Activated gamma-delta T cell treated with Interleukin-2 at 50 U/mL for 16 hours (primary cell): ENCODE results near the gene TGFBR3.
"Not testable (repeated sequence)": the region's sequence is repeated elsewhere in the genome, so short reads cannot be mapped to it uniquely, and the experiment has no call there.

Experiments used
- DNase-seq: peaks from one replicate; pipeline ENCODE4 v3.0.0-alpha.2; 2020

Gene TGFBR3

DNA sequence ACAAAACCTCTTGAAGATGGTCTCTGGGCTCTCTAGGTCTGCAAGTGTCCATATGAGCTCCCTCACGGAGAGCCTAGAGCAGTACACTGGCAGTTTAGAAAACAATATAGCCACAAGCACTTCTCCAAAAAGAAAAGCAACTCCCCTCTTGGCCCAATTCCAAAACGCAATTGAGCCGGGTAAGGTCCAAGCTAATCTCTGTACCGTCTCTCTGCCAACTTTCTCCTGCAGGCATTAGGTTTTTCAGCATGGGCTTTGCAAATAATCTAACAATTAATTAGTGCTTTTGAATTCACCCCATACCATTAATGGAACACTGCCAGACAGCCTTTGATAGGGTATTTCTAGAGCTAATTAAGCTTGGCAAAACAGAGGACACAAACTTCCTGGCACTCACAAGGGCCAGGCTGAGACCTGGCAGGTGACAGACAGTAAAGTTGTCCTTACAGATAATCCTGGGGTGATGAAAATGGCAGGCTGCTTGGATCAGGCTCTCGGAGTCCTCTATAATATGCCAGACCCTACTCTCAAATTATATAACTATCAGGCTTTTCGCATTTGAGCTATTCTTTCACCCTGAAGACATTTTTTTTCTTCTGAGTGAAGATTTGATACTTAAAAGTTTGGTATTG is 39.8 kb downstream of the TGFBR3 start:
- no peak for DNase-seq

DNA sequence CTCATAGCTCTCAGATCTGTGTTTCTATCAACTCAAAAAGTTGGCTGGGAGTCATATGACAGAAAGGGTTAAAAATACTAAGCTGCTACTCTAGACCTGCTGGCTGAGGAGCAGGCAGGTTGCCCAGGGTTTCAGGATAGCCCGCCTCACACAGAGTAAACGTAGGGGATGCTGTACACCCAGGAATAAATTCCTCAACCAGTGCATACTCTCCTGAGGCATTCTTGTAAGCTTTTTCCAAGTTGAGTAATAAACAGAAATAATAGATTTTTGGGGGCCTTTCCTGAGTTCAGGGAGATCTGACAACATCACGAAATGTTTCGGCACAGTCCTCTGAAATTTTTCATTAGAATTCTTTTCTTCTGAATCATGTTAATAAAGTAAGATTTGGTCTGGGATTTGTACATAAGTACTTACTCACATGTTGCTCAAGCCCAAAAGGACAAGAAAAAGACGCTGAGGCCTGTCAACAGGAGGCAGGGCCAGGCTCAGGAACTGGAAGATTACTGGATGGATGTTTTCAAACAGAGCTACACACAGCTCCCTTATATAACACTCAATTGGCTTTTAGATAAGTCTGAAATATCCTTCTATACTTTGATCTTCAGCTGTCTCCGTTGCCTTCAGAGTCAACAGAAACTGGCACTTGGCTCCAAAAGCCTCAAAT is 41.0 kb downstream of the TGFBR3 start:
- no peak for DNase-seq

DNA sequence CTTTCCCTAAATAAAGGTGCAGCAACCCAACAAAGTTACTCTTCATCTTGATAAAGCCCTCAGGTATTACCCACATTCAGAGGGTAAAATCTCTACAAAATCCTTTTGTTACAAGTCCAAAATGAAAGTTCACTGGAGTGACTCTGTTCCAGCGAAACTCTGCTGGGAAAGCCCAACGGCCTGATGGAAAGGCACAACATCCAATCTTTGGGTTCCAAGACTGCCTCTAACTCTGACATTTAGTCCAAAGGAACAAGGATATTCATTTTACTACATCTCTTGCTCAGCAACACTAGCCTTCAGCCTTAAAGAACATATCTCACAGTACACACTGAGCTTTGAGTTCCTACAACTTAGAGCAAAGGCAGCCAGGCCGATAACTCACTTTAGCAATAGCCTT is 42.1 kb downstream of the TGFBR3 start:
- DNase-seq = no peak

DNA sequence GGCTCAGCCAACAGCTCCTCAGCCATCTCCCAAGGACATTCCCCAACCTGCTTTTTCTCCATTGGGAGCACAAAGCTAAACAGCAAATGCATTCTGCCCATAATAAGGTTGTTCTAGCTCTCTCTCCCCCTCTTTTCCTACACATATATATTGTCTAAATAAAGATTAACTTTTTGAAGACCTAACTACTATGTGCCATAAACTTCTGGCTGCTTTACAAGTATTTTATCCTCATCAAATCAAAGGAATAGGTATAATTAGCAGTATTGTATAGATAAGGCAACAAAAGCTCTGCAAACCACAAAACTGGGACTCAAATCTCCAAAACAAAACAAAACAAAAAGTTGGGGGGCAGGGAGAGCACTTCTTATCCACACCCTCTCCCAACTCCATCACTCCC is 43.4 kb downstream of the TGFBR3 start:
- DNase-seq = no peak

GRCh38 chr1:91842056-91842455 is 43.9 kb downstream of the TGFBR3 start:
- no peak for DNase-seq

- not testable (repeated sequence) for DNase-seq
These were observed 45.7 kb downstream of the TGFBR3 start for GRCh38 chr1:91840276-91840675.

GRCh38 chr1:91836331-91837040 is 49.5 kb downstream of the TGFBR3 start:
- no peak for DNase-seq

- no peak for DNase-seq
These were observed 50.8 kb downstream of the TGFBR3 start for GRCh38 chr1:91835087-91835521.

DNA sequence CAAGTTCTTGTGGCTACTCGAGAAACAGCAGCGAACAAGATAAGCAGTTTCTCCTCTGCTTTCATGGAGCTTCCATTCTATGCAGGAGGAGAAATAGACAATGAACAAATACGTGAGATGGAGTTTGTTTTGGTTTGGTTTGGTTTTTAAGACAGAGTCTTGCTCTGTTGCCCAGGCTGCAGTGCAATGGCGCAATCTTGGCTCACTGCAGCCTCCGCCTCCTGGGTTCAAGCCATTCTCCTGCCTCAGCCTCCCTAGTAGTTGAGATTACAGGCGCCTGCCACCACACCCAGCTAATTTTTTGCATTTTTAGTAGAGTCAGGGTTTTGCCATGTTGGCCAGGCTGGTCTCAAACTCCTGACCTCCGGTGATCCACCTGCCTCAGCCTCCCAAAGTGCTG is 51.4 kb downstream of the TGFBR3 start:
- not testable (repeated sequence) for DNase-seq

DNA sequence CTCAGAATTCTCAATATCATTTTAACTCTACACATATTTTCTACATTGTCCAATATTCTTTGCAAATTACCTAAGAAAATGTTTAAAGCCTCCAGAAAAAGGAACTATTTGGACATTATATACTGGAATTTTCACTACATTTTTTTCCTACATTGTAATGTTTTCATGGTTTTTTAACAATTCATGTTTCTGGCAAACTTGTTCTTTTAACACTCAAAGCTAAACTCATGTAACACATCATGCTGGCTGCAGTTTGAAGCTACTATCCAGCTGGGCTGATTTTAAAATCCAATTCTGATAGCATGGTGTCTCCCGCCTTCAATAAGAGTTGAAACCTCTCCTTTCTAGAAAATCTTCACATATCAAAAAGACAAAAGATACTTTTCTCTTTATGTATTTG is 52.0 kb downstream of the TGFBR3 start:
- DNase-seq = no peak

- no peak for DNase-seq
These were observed 54.6 kb downstream of the TGFBR3 start for GRCh38 chr1:91831132-91831930.

DNA sequence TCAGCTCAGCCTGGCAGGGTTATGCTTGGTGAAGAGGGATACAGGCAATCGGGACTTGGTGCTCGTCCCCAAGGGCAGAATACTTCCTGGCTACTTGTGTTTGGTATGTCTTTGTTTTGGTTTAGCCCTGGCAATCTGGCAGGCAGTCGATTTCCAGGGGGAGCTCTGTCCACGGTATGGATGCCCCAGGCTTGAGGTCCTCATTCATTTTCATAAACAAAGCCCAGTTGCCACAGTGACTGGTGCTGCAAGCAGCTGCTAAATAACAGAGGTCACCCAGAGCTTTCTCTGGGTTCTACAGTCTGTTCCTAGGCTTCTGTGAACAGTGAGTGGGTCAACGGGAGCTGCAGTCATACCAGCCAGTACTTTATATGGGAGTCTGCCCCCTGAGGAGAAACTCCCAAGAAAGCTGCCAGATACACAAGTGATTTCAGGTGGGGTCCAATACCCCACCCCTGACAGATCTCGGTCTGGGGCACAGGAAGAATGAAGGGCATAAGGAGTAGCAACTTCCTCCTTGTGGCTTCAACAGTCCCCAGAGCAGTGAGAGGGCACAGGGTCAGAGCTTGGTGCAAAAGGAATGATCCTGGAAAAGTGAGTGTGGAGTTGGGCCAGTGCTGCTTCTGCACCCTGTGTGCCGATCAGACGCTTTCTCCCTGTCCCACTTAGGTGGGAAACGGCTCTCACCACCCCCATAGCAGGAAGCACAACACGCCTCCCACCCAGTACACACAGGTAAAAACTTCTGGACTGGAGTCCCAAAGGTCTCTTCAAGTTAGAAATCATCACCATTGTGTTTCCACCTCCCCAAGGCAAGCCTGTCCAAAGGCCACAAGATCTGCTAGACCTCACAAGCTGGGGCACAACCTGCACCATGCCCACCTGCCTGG is 55.5 kb downstream of the TGFBR3 start:
- DNase-seq = no peak

DNA sequence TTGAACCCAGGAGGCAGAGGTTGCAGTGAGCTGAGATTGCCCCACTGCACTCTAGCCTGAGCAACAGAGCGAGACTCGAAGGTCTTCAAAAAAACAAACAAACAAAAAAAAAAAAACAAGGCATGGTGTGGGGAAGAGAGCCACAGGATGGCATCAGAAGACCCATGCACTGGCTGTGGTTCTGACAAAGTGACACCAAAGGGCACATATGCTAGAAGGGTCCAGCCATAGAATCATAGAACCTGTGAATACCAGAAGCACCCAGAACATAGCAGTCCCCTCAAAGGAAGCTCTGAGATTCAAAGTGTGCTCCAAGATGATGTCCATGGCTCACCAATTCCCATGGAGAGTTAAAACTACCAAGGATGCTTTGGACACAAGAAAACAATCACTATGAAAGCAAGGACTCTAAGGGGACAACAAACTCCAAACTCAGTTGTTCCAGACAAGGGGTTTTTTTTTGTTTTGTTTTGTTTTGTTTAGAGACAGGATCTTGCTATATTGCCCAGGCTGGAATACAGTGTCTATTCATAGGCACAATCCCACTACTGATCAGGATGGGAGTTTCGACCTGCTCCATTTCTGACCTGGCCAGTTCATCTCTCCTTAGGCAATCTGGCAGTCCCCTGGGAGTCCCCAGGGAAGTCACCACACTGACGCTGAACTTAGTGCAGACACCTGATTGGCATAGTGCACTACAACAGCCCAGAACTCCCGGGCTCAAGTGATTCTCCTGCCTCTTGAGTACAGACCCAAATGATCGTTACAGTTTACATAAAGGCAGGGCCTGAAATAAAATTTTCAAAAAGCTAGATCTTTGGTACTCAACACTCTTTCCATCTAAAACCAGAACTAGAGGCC is 56.4 kb downstream of the TGFBR3 start:
- no peak for DNase-seq

DNA sequence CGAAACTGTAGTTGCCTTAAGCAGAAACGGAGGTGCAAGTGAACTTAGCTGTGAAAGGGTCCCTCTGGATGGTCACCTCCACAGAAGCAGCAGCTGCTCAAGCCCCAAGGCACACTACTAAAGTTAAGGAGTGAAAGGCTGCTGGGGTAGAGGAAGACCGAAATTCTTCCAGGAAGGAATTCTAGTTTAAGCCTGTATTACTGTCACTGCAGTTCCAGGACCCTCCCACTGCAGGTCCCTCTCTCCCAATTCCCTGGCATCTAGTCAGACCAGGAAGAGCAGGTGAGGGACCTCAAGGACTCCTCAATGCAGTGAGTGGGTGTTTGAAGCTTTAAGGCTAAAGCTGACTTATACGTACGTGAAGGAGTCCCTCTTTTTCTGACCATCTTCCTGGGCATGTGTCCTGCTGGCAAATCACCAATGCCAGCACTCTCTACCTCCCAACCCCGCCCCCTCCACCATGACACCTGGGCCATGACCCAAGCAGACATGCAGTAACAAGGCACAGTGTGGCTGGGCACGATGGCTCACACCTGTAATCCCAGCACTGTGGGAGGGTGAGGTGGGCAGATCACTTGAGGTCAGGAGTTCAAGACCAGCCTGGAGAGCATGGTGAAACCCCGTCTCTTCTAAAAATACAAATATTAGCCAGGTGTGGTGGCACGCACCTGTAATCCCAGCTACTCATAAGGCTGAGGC is 57.2 kb downstream of the TGFBR3 start:
- no peak for DNase-seq

- no peak for DNase-seq
These were observed 58.3 kb downstream of the TGFBR3 start for GRCh38 chr1:91827459-91828321.

DNA sequence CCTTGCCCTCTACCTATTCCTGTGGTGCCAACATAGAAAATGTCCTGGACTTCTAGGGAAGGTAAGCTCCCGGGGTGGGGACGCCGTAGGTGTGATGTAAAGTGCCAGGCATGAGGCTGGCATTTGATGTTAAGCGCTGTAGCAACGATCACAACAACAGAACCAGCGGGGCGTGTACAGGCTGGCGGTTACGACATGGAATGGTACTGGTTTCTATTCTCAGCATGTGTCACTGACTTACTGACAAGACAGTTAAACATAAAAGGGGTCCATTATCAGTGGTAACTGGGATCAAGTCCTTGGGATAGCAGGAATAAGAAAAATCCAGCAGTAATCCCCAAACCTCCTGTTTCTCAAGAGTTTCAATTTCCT is 58.9 kb downstream of the TGFBR3 start:
- no peak for DNase-seq

DNA sequence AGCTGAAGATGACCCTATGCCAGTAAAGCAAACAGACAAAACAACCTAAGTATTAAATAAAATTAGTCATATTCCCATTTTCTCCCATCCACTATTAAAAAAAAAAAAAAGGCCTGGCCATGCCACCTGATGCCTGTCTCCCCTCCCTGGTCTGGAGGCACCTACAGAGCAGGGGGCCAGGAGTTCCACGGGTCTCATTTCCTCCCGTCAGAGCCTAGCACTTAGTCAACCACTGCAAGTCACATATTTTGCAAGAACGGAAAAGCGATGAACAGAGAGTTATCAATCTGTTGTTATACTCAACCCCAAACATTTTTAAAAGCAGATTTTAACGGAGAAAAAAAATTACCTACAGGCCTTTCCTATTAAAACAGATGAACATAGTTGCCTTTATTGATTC is 59.3 kb downstream of the TGFBR3 start:
- DNase-seq = no peak

DNA sequence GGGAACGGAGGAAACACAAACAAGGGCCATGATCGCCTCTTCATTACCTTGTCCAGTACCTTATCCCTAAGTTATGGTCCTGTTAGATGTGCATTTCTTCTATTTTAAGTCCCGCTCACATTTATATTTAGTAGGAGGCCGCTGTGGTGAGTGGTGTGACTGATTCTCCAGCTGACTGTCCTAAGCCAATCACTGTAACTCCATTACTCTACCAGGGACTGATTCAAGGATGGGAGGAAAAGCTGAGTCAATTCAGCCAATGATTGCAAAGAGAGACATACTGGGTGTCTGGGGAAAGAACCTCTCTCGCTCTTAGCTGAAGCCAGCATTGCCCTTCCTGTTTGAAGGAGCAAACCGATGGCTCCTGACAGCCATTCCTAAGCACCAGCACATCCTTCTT is 59.7 kb downstream of the TGFBR3 start:
- DNase-seq = no peak

GRCh38 chr1:91821126-91821868 is 64.7 kb downstream of the TGFBR3 start:
- no peak for DNase-seq
